Activated CD8-positive, alpha-beta T cell treated with anti-CD3 and anti-CD28 coated beads, Interleukin-2, amount 10 ng/mL, durations not matched to agents 7 days and 5 days (primary cell): ENCODE results near the gene SPTY2D1. TPM values are rescaled to one million over a fixed set of nuclear protein-coding genes. Genes with fewer than 3 reads are reported as not detected.
A peak's percentile ranks its signal among the peaks of the same experiment; 100 is the strongest.
"Not testable (repeated sequence)": the region's sequence is repeated elsewhere in the genome, so short reads cannot be mapped to it uniquely, and the experiment has no call there.

Experiments
- ATAC-seq: fragments of 150-1000 bp; cut with Tn5 transposase; one replicate; pipeline ENCODE4 v1.10.0; 2021; ENCODE audit warnings: moderate library complexity
- CTCF ChIA-PET: fragments of 350-600 bp; sonication (Branson Sonifier 250); formaldehyde crosslinking; loops from one replicate; lab custom pipeline; 2021; ENCODE audit warnings: antibody characterized with exemption; lab: Charles Lee
- POLR2A ChIA-PET: fragments of 350-600 bp; sonication (Branson Sonifier 250); formaldehyde crosslinking; loops from one replicate; lab custom pipeline; 2021; ENCODE audit warnings: antibody characterized with exemption; lab: Charles Lee
- DNase-seq: peaks from one replicate; pipeline ENCODE4 v3.0.0-alpha.2; 2020
- H3K27ac Mint-ChIP-seq: one replicate; pipeline ENCODE4 v1.8.0; 2021; ENCODE audit warnings: mild to moderate bottlenecking, mixed read lengths
- H3K27me3 Mint-ChIP-seq: one replicate; pipeline ENCODE4 v1.8.0; 2021; ENCODE audit warnings: low read depth, mixed read lengths
- H3K36me3 Mint-ChIP-seq: one replicate; pipeline ENCODE4 v1.8.0; 2021; ENCODE audit warnings: low read depth, mixed read lengths
- H3K4me1 Mint-ChIP-seq: one replicate; pipeline ENCODE4 v1.8.0; 2021; ENCODE audit warnings: low read depth, mixed read lengths
- H3K4me3 Mint-ChIP-seq: one replicate; pipeline ENCODE4 v1.8.0; 2021; ENCODE audit warnings: mild to moderate bottlenecking, mixed read lengths
- H3K9me3 Mint-ChIP-seq: one replicate; pipeline ENCODE4 v1.8.0; 2022; ENCODE audit warnings: mixed read lengths; ENCODE audit not compliant: insufficient read depth
- total RNA-seq, 2 experiments: library from RNA; stranded (reverse); gene quantifications; one replicate each; pipeline ENCODE4 v1.2.3, GENCODE V29; 2021

The SPTY2D1 gene
- total RNA-seq, 2 experiments from 2014 or later, result 25.7 to 26.0 TPM

DNA sequence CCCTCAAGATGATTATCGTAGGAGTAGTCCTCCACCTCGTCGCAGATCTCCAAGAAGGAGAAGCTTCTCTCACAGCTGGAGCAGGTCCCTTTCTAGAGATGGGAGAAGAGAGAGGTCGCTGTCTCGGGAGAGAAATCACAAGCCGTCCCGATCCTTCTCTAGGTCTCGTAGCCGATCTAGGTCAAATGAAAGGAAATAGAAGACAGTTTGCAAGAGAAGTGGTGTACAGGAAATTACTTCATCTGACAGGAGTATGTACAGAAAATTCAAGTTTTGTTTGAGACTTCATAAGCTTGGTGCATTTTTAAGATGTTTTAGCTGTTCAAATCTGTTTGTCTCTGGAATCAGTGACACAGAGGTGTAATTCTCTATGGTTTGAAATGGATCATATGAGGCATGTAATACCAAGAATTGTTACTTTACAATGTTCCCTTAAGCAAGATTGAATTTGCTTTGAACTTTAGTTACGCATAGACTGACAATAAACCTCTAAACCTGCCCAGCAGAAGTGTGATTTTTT lies 31.3 kb upstream of the SPTY2D1 start:
- H3K4me1 Mint-ChIP-seq, result peaks cover 31% of the 10 kb centered on the region
- ATAC-seq, POLR2A ChIA-PET, DNase-seq, H3K9me3 Mint-ChIP-seq, H3K36me3 Mint-ChIP-seq: not testable (repeated sequence)
- H3K4me3 Mint-ChIP-seq, result peak overlapping the region; percentile 11
- peaks cover 11% of the 10 kb centered on the region for H3K27me3 Mint-ChIP-seq
- H3K27ac Mint-ChIP-seq, result peak overlapping the region; percentile 48
- CTCF ChIA-PET, result interaction anchor here (1.0 kb wide), 1 partner anchor 56 kb away, joined by 4 read pairs; no protein-coding TSS in a partner anchor

DNA sequence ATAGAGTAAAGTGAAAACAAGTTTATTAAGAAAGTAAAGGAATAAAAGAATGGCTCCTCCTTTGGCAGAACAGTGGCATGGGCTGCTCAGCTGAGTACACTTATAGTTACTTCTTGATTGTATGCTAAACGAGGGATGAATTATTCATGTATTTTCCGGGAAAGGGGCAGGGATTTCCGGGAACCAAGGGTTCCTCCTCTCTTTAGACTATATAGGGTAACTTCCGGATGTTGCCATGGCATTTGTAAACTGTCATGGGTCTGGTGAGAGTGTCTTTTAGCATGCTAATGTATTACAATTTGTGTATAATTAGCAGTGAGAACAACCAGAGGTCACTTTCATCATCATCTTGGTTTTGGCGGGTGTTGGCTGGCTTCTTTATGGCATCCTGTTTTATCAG lies 23.5 kb upstream of the SPTY2D1 start:
- ChIA-PET CTCF (interaction anchor here (1.1 to 1.4 kb wide), 2 partner anchors 18 to 64 kb away, joined by 3 read pairs; no protein-coding TSS in a partner anchor), POLR2A (no interaction called here)

DNA sequence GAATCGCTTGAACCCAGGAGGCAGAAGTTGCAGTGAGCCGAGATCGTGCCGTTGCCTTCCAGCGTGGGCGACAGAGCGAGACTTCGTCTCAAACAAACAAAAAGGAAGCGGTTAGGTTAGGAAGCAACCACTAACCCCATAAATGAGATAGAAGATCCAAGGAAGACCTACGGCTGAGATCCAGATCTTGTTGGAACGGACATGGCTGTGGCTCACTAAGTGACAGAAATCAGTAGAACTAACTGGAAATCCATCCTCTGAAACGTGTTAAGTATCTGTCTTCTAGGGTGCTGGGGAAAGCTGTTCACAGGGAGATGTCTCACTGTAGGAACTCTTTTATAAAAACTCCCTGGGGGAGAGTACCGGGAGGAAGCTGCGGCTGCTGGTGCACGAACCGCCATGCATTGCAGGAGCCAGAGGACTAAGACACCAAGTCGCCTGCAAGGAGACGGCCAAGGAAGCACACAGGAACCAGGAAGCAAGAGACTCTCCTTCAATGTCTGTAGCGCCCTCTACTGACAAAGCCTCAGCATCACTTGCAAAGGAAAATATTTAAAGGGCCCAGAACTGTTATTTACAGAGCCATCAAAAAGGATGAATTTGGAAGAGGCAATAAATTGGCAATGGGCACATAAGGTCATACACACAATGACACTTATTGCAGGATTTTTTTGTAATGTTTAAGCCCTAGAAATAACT lies 16.9 kb upstream of the SPTY2D1 start:
- DNase-seq (peak; percentile 65), ATAC-seq (peak; percentile 33)
- CTCF ChIA-PET, result interaction anchor here (0.8 to 4.8 kb wide), 22 partner anchors 9 to 920 kb away, joined by 3 to 53 read pairs (median 4); partner anchors contain the start of genes SPTY2D1 and TSG101
- H3K36me3 Mint-ChIP-seq, result no peaks in the 10 kb centered on the region
- no peak overlapping the region for H3K4me3 Mint-ChIP-seq
- peaks cover 9% of the 10 kb centered on the region for H3K4me1 Mint-ChIP-seq
- H3K27ac Mint-ChIP-seq, result no peak overlapping the region
- POLR2A ChIA-PET, result interaction anchor here (0.8 kb wide), 1 partner anchor 255 kb away, joined by 3 read pairs; no protein-coding TSS in a partner anchor
- H3K27me3 Mint-ChIP-seq, result peaks cover 2% of the 10 kb centered on the region
- H3K9me3 Mint-ChIP-seq, result no peaks in the 10 kb centered on the region

More for the DNA sequence above, 23.5 kb upstream of the SPTY2D1 start:
- ATAC-seq, result no peak
- Mint-ChIP-seq H3K9me3 (no peaks in the 10 kb centered on the region), H3K4me1 (no peaks in the 10 kb centered on the region), H3K4me3 (no peak overlapping the region), H3K27me3 (peaks cover 12% of the 10 kb centered on the region), H3K27ac (no peak overlapping the region), H3K36me3 (no peaks in the 10 kb centered on the region)
- DNase-seq, result no peak

DNA sequence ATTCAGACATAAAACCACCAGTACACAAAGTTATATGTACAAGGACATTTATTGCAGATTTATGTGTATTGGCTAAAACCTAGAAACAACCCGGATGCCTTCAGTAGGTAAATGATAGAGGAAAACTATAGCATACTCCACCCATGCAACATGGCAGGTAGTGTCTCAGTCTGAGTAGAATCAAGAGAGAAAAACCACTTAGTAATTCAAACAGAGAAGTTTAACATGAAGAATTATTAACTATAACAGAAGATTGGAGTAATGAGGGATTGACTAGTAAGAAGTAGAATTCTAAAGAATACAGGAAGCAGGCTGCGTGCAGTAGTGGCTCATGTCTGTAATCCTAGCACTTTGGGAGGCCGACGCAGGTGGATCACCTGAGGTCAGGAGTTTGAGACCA lies 16.2 kb upstream of the SPTY2D1 start:
- Mint-ChIP-seq H3K4me1 (peaks cover 9% of the 10 kb centered on the region), H3K27ac (no peak overlapping the region), H3K27me3 (peaks cover 2% of the 10 kb centered on the region), H3K4me3 (no peak overlapping the region), H3K9me3 (no peaks in the 10 kb centered on the region), H3K36me3 (no peaks in the 10 kb centered on the region)
- no peak for ATAC-seq
- ChIA-PET CTCF (interaction anchor here (0.9 to 4.8 kb wide), 13 partner anchors 17 to 919 kb away, joined by 3 to 53 read pairs (median 3); partner anchors contain the start of genes SPTY2D1 and TSG101), POLR2A (no interaction called here)
- no peak for DNase-seq

DNA sequence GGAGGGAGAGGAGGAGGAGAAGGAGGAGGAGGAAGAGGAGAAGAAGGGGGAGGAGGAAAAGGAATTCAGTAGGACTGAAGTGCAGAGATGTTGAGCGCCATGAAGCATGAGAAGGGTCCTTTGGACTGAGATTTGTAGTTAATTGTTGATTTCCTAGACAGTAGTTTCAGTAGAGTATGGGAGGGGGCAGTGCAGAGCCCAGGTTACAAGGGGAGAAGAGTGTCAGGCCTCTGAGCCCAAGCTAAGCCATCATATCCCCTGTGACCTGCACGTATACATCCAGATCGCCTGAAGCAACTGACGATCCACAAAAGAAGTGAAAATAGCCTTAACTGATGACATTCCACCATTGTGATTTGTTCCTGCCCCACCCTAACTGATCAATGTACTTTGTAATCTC lies 8.9 kb upstream of the SPTY2D1 start:
- H3K4me1 Mint-ChIP-seq, H3K4me3 Mint-ChIP-seq, H3K27ac Mint-ChIP-seq, H3K9me3 Mint-ChIP-seq, H3K36me3 Mint-ChIP-seq, CTCF ChIA-PET, DNase-seq, POLR2A ChIA-PET, ATAC-seq, H3K27me3 Mint-ChIP-seq: not testable (repeated sequence)

DNA sequence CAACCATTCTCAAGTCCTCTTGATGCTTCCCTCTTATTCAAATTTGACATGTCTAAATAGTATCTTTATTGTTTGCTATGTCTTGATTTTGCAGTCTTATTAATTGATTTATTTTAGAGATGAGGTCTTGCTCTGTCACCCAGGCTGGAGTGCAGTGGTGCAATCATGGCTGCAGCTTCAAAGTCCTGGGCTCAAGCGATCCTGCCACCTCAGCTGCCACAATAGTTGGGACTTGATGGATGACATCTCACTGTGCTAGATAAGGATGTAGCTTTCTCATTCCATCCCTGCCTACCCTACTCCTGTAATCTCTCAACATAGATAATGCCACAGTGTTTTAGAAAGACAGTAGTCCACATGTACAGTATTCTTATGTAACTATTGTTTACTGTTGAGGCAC lies 7.5 kb upstream of the SPTY2D1 start:
- ATAC-seq, result no peak
- ChIA-PET POLR2A (no interaction called here), CTCF (no interaction called here)
- H3K36me3 Mint-ChIP-seq, result no peaks in the 10 kb centered on the region
- no peak for DNase-seq
- H3K9me3 Mint-ChIP-seq, result no peaks in the 10 kb centered on the region
- peaks cover 9% of the 10 kb centered on the region for H3K27me3 Mint-ChIP-seq
- H3K4me1 Mint-ChIP-seq, result no peaks in the 10 kb centered on the region
- no peak overlapping the region for H3K27ac Mint-ChIP-seq
- H3K4me3 Mint-ChIP-seq, result no peak overlapping the region

DNA sequence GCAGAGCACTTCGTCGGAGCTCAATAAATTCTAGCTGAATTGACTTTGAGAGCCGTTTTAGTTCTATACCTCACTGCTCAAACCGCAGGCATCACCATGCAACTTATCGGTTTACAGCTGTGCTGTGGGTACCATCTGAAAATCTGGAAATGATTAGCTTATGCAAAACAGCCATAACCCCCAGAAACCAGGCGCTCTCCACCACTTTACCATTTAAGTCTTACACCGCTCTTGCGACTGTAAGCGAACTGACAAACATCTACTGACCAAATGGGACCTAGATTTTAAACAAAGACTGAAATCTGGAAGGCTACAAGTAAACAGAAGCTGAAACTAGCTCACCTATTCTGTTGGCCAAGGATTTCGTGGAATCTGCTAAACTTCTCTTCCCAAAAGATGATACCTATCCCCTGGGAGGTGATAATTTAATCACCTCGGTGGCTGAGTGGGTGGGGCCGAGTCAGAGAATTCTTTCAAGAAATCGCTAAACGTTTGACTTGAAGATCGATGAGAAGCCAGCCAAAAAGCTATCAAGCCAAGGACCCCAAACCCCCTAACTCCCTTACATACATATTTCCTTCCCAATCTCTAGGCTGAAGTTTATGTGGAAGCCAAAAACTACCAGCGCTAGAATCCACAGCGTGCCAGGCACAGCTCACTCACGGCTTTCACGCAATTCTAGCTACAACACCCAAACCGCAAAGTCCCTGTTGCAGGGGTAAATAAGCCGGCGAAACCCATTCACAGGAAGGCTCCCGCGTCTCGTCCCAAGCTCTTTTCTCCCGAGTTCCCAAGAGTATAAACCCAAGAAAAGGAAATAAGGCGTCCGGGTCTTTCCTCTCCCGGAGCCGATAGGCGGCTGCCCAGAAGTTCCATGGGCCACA lies 644 bp downstream of the SPTY2D1 start:
- peak; percentile 46 for DNase-seq
- no peaks in the 10 kb centered on the region for H3K9me3 Mint-ChIP-seq
- CTCF ChIA-PET, result interaction anchor here (0.8 to 2.5 kb wide), 16 partner anchors 9 to 389 kb away, joined by 3 to 15 read pairs (median 5); partner anchors contain the start of gene TSG101

DNA sequence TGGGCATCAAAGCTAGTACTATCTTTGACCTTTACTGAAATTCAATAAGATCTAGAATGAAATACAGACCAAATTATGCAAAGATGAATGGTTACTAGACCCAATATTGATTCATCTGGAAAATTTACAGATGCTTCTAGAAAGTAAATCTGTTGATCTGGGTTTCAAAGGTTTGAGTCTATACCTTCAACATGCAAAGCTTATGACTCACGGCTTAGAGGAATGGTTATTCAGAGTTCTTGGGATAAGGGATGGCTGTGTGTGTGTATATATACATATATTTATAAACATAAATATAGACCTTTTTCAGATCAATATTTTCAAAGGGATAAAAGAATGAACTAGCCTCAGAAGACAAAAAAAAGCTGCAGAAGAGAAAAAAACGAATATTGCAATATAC lies 1.3 kb downstream of the SPTY2D1 start:
- no peak overlapping the region for H3K27ac Mint-ChIP-seq
- DNase-seq (no peak), ATAC-seq (no peak)
- H3K36me3 Mint-ChIP-seq, result peaks cover 4% of the 10 kb centered on the region
- H3K27me3 Mint-ChIP-seq, result no peaks in the 10 kb centered on the region
- ChIA-PET POLR2A (interaction anchor here (1.0 to 3.7 kb wide), 10 partner anchors 8 to 249 kb away, joined by 3 to 37 read pairs (median 11); partner anchors contain the start of genes LDHA, TSG101 and UEVLD), CTCF (interaction anchor here (0.8 to 2.5 kb wide), 12 partner anchors 9 to 106 kb away, joined by 3 to 15 read pairs (median 4); partner anchors contain the start of gene TSG101)
- H3K4me3 Mint-ChIP-seq, result peak overlapping the region; percentile 92
- peaks cover 23% of the 10 kb centered on the region for H3K4me1 Mint-ChIP-seq
- H3K9me3 Mint-ChIP-seq, result no peaks in the 10 kb centered on the region

More for the DNA sequence above, 644 bp downstream of the SPTY2D1 start:
- ATAC-seq, result peak; percentile 8
- peak overlapping the region; percentile 92 for H3K4me3 Mint-ChIP-seq
- peak overlapping the region; percentile 98 for H3K27ac Mint-ChIP-seq
- POLR2A ChIA-PET, result interaction anchor here (0.7 to 3.7 kb wide), 13 partner anchors 9 to 311 kb away, joined by 3 to 37 read pairs (median 9); partner anchors contain the start of genes GTF2H1, HPS5, LDHA and TSG101
- H3K36me3 Mint-ChIP-seq, result peaks cover 4% of the 10 kb centered on the region
- no peaks in the 10 kb centered on the region for H3K27me3 Mint-ChIP-seq
- H3K4me1 Mint-ChIP-seq, result peaks cover 22% of the 10 kb centered on the region

DNA sequence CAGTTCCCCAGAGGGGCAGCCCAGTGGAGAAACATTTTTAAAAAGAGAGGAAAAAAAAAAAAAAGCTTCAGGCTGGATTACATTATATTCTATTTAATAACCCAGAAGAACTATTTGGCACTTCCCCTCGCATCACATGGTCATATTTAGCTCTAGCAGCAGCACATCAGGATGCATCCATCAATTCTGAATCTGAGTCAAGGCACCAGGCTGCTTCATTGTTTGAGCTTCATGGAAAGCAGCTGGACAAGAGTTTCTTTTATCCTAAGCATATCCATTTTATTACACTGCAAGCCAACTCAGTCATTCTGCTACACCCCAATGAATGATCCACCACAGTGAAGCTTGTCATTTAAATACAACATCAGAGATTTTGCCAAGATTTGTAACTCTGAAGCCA lies 10.0 kb downstream of the SPTY2D1 start:
- CTCF ChIA-PET, result interaction anchor here (0.8 kb wide), 2 partner anchors 9 to 92 kb away, joined by 3 read pairs; no protein-coding TSS in a partner anchor
- Mint-ChIP-seq H3K4me3 (no peak overlapping the region), H3K27me3 (no peaks in the 10 kb centered on the region), H3K9me3 (no peaks in the 10 kb centered on the region), H3K4me1 (peaks cover 23% of the 10 kb centered on the region), H3K27ac (no peak overlapping the region), H3K36me3 (peaks cover 21% of the 10 kb centered on the region)
- POLR2A ChIA-PET, result interaction anchor here (1.5 kb wide), 1 partner anchor 10 kb away, joined by 14 read pairs; the partner anchor contains the start of gene SPTY2D1
- no peak for ATAC-seq
- DNase-seq, result no peak

DNA sequence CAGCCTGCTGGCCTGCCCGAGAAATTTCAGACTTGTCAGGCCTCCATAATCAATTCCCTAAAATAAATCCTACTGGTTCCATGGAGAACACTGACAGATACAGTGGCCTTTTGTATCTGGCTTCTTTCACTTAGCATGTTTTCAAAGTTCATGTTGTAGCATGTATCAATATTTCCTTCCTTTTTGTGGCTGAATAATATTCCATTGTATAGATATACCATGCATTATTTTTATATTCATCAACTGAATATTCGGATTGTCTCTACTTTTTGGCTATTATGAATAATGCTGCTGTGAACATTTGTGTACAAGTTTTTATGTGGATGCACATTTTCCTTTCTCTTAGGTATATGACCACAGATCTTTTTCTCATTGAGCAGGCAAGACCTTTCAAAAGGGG lies 10.4 kb downstream of the SPTY2D1 start:
- H3K36me3 Mint-ChIP-seq, result peaks cover 21% of the 10 kb centered on the region
- ChIA-PET CTCF (interaction anchor here (0.8 to 1.2 kb wide), 3 partner anchors 9 to 98 kb away, joined by 3 read pairs; no protein-coding TSS in a partner anchor), POLR2A (interaction anchor here (1.0 to 1.5 kb wide), 3 partner anchors 10 to 11 kb away, joined by 3 to 14 read pairs (median 3); partner anchors contain the start of gene SPTY2D1)
- no peak overlapping the region for H3K4me3 Mint-ChIP-seq
- no peaks in the 10 kb centered on the region for H3K27me3 Mint-ChIP-seq
- no peak for ATAC-seq
- peaks cover 28% of the 10 kb centered on the region for H3K4me1 Mint-ChIP-seq
- DNase-seq, result no peak
- H3K9me3 Mint-ChIP-seq, result no peaks in the 10 kb centered on the region
- H3K27ac Mint-ChIP-seq, result no peak overlapping the region
